H1 (cell line): Measurements from ENCODE around the gene MAP3K15.

Source experiments
- EZH2 ChIP-seq: fragments of 200-600 bp; sonication (generic); IDR thresholded peaks from 2 replicates; pipeline ENCODE4 v1.7.1; 2012; ENCODE audit warnings: low read depth, mild to moderate bottlenecking, moderate library complexity, low read length, inconsistent platforms; ENCODE audit not compliant: severe bottlenecking
- MAX ChIP-seq: IDR thresholded peaks from 2 replicates; pipeline ENCODE4 v1.6.1; 2012; ENCODE audit warnings: inconsistent platforms
- RFX5 ChIP-seq: IDR thresholded peaks from 2 replicates; pipeline ENCODE4 v1.6.1; 2011; ENCODE audit warnings: low read depth, low read length, improper control_type of control experiment, borderline replicate concordance
- TF ChIP-seq, protein P1 (sequence below), 3 experiments: IDR thresholded peaks; 1 replicate in 2 of 3; 2 replicates in 1 of 3; pipeline versions ENCODE4 v1.5.1 to v1.6.1; 2011; ENCODE audit warnings: low read length in 3 of 3, mild to moderate bottlenecking in 3 of 3, inconsistent platforms in 2 of 3, low read depth in 1 of 3, moderate library complexity in 1 of 3; ENCODE audit not compliant: insufficient read depth in 1 of 3; ENCODE audit errors: control extremely low read depth in 1 of 3

- TF ChIP-seq MAX (no peak), RFX5 (no peak), EZH2 (no peak)
- TF ChIP-seq, protein P1, sequence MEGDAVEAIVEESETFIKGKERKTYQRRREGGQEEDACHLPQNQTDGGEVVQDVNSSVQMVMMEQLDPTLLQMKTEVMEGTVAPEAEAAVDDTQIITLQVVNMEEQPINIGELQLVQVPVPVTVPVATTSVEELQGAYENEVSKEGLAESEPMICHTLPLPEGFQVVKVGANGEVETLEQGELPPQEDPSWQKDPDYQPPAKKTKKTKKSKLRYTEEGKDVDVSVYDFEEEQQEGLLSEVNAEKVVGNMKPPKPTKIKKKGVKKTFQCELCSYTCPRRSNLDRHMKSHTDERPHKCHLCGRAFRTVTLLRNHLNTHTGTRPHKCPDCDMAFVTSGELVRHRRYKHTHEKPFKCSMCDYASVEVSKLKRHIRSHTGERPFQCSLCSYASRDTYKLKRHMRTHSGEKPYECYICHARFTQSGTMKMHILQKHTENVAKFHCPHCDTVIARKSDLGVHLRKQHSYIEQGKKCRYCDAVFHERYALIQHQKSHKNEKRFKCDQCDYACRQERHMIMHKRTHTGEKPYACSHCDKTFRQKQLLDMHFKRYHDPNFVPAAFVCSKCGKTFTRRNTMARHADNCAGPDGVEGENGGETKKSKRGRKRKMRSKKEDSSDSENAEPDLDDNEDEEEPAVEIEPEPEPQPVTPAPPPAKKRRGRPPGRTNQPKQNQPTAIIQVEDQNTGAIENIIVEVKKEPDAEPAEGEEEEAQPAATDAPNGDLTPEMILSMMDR (IDR thresholded peaks at IDR 0.05; ENCODE audit: control extremely low read depth in 1 of 3, insufficient read depth in 1 of 3, low read depth in 1 of 3, low read length in 3 of 3), result no peak
Observed at GRCh38 chrX:19563327-19563726, 48.0 kb upstream of the MAP3K15 start.
